Ammon's horn (tissue), 1 donor: ENCODE results near the gene EGFL7.

Experiments
- DNase-seq: peaks from one replicate; pipeline ENCODE4 v3.0.0-alpha.2; 2016; ENCODE audit warnings: low spot score

The EGFL7 gene

GRCh38 chr9:136662656-136663581 is at the start of gene EGFL7:
EGFL7 (plus strand) TSS chr9:136662916; CDS start chr9:136668283, 5,367 bp downstream.
- no peak for DNase-seq

GRCh38 chr9:136613824-136614371 is 48.8 kb upstream of the EGFL7 start:
- DNase-seq: no peak

GRCh38 chr9:136614372-136614922 is 48.3 kb upstream of the EGFL7 start:
- no peak for DNase-seq

- DNase-seq: no peak
These were observed 47.6 kb upstream of the EGFL7 start for GRCh38 chr9:136614967-136615623.

- DNase-seq: no peak
These were observed 46.9 kb upstream of the EGFL7 start for GRCh38 chr9:136615631-136616306.

GRCh38 chr9:136616307-136616635 is 46.4 kb upstream of the EGFL7 start:
- no peak for DNase-seq

- DNase-seq: no peak
These were observed 45.6 kb upstream of the EGFL7 start for GRCh38 chr9:136616948-136617695.

GRCh38 chr9:136617746-136618579 is 44.8 kb upstream of the EGFL7 start:
- DNase-seq: no peak

GRCh38 chr9:136618580-136619547 is 43.9 kb upstream of the EGFL7 start:
- no peak for DNase-seq

- peak; percentile 61 for DNase-seq
These were observed 42.8 kb upstream of the EGFL7 start for GRCh38 chr9:136619742-136620440.

- DNase-seq: no peak
These were observed 42.2 kb upstream of the EGFL7 start for GRCh38 chr9:136620441-136621018.

GRCh38 chr9:136621019-136621733 is 41.5 kb upstream of the EGFL7 start:
- DNase-seq: no peak

- DNase-seq: no peak
These were observed 41.0 kb upstream of the EGFL7 start for GRCh38 chr9:136621734-136622093.

- DNase-seq: no peak
These were observed 40.2 kb upstream of the EGFL7 start for GRCh38 chr9:136622538-136622948.

- DNase-seq: no peak
These were observed 39.5 kb upstream of the EGFL7 start for GRCh38 chr9:136623016-136623841.

- no peak for DNase-seq
These were observed 38.9 kb upstream of the EGFL7 start for GRCh38 chr9:136623842-136624183.
